AG04450 (cell line): ENCODE results near the gene HPS4. TPM values are rescaled to one million over a fixed set of nuclear protein-coding genes. Genes with fewer than 3 reads are reported as not detected.

Experiments used
- CTCF ChIA-PET: fragments of 300-600, 350-600 bp; formaldehyde crosslinking; extraction: SDS; loops from one replicate; lab custom pipeline; 2022; ENCODE audit warnings: antibody characterized with exemption, inconsistent platforms; lab: Charles Lee
- POLR2A ChIA-PET: fragments of 350-600 bp; formaldehyde crosslinking; extraction: SDS; loops from one replicate; lab custom pipeline; 2021; ENCODE audit warnings: antibody characterized with exemption, inconsistent platforms; lab: Yijun Ruan, JAX
- DNase-seq: peaks from one replicate; pipeline ENCODE4 v3.0.0-alpha.2; 2011; ENCODE audit warnings: low read depth, low spot score
- H3K27ac ChIP-seq: one replicate; pipeline ENCODE4 v1.5.1; 2012; ENCODE audit warnings: low read depth, low read length, control low read depth
- H3K27me3 ChIP-seq: one replicate; pipeline ENCODE4 v1.6.0; 2012; ENCODE audit warnings: low read length; ENCODE audit not compliant: control insufficient read depth, insufficient read depth
- H3K4me3 ChIP-seq: 2 replicates; pipeline ENCODE4 v1.5.1; 2011; ENCODE audit warnings: mild to moderate bottlenecking, low read depth, low read length, control low read depth
- H3K9me3 ChIP-seq: 2 replicates; pipeline ENCODE4 v1.5.1; 2012; ENCODE audit warnings: low read length; ENCODE audit not compliant: control insufficient read depth, insufficient read depth
- CTCF ChIP-seq: IDR thresholded peaks from 2 replicates; pipeline ENCODE4 v1.5.1; 2011; ENCODE audit warnings: low read depth, low read length, control low read depth, inconsistent platforms
- polyA plus RNA-seq: library from polyadenylated mRNA; depleted of rRNA; stranded (reverse); fragments of >200 nt; gene quantifications from 2 replicates; pipeline ENCODE4 v1.2.3, GENCODE V29; 2011

The HPS4 gene
- polyA plus RNA-seq, 1 experiment = 30.9 TPM

DNA sequence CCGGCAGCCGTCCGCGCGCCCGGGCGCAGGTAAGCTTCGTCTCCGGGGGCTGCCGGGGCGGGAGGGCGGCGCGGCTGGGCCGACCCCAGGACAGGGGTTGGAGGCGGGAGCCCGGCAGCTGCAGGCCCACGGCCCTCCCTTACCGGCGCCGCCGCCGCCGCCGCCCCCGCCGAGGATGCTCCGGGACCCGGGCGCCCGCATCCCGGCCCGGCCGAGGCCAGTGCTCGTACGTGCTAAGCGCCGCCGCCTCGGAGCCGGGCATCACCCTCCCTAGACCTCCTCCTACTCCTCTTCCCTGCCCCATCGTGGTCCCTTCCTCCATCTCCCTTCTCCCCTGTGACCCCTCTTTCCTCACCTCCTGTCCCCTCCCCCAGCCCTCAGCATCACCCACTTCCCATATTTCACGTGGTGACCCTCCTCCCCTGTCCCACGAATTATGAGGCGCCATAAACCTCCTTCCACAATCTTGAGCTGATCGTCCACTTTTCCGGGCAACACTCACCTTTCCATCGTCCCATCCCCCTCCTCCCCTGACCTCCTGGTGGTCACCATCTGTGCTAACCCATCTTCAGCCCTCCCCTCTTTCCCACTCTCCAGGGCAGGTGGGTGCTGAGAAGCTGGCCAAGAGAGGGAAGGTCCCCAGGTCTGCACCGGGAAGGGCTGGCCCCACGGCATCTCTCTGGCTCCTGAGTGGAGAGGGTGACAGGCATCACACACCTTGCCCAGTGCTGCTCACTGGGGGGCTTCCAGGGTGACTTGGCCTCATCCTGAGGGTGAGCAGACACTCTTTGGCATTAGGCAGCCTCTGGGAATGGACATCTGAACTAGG is 53.9 kb downstream of the HPS4 start:
- CTCF ChIA-PET = interaction anchor here (2.2 to 2.7 kb wide), 2 partner anchors 31 to 65 kb away, joined by 9 to 17 read pairs; no protein-coding TSS in a partner anchor
- Histone ChIP-seq H3K27me3 (peaks cover 11% of the 10 kb centered on the region), H3K9me3 (peaks cover 4% of the 10 kb centered on the region; the same call in 1 of the 2 replicates), H3K27ac (no peak overlapping the region), H3K4me3 (peak overlapping the region; percentile 68)
- no peak for TF ChIP-seq CTCF
- DNase-seq = no peak
- POLR2A ChIA-PET = interaction anchor here (1.0 to 2.0 kb wide), 2 partner anchors 13 to 98 kb away, joined by 4 to 5 read pairs; no protein-coding TSS in a partner anchor

GRCh38 chr22:26428515-26429457 is 54.8 kb downstream of the HPS4 start, which contains the start of gene ASPHD2:
TSS of gene ASPHD2 (plus strand) at chr22:26429260. CDS start at chr22:26433616, 4,356 bp downstream.
- no peak for TF ChIP-seq CTCF
- peak; percentile 2 for DNase-seq
- ChIA-PET POLR2A (interaction anchor here (1.0 kb wide), 1 partner anchor 99 kb away, joined by 4 read pairs; no protein-coding TSS in a partner anchor), CTCF (interaction anchor here (2.2 kb wide), 1 partner anchor 64 kb away, joined by 9 read pairs; no protein-coding TSS in a partner anchor)
- Histone ChIP-seq H3K27ac (peak within 1 kb of the TSS; percentile 70), H3K9me3 (peaks cover 4% of the 10 kb centered on the region; the same call in 1 of the 2 replicates), H3K27me3 (peaks cover 11% of the 10 kb centered on the region), H3K4me3 (peak within 1 kb of the TSS; percentile 68)

- Histone ChIP-seq H3K27ac (no peak overlapping the region), H3K4me3 (no peak overlapping the region), H3K9me3 (peaks cover 5% of the 10 kb centered on the region; the same call in 1 of the 2 replicates), H3K27me3 (peaks cover 11% of the 10 kb centered on the region)
- ChIA-PET CTCF (no interaction called here), POLR2A (no interaction called here)
- DNase-seq = no peak
- no peak for TF ChIP-seq CTCF
These were observed 56.7 kb downstream of the HPS4 start for GRCh38 chr22:26426924-26427323.

- POLR2A ChIA-PET = no interaction called here
- H3K27ac ChIP-seq = no peak overlapping the region
- peaks cover 5% of the 10 kb centered on the region; the same call in 1 of the 2 replicates for H3K9me3 ChIP-seq
- peaks cover 8% of the 10 kb centered on the region for H3K27me3 ChIP-seq
- DNase-seq = no peak
- TF ChIP-seq CTCF = no peak
- CTCF ChIA-PET = interaction anchor here (1.4 to 2.1 kb wide), 2 partner anchors 42 to 54 kb away, joined by 4 to 9 read pairs; no protein-coding TSS in a partner anchor
- H3K4me3 ChIP-seq = no peak overlapping the region
These were observed 65.0 kb downstream of the HPS4 start for GRCh38 chr22:26418620-26419019.
